Right cardiac atrium (tissue), 5 donors: Measurements from ENCODE around the gene MNDA. TPM values are rescaled to one million over a fixed set of nuclear protein-coding genes. Genes with fewer than 3 reads are reported as not detected.
"Not testable (repeated sequence)": the region's sequence is repeated elsewhere in the genome, so short reads cannot be mapped to it uniquely, and the experiment has no call there.

ENCODE experiments used
- ATAC-seq, 2 donors: fragments of 200-7000 bp; cut with Tn5 transposase; one replicate each; pipeline versions ENCODE4 v1.8.0 to v1.9.1; 2020; ENCODE audit warnings: moderate library complexity in 2 of 2, mild to moderate bottlenecking in 1 of 2
- DNase-seq, 3 donors: peaks; one replicate each; pipeline ENCODE4 v3.0.0-alpha.2; 2020
- H3K27ac ChIP-seq: one replicate; pipeline ENCODE4 v1.5.1; 2013; ENCODE audit warnings: mild to moderate bottlenecking, low read length, control low read depth, moderate library complexity
- H3K27me3 ChIP-seq: one replicate; pipeline ENCODE4 v1.6.1; 2013; ENCODE audit not compliant: control insufficient read depth, insufficient read depth
- H3K4me1 ChIP-seq: one replicate; pipeline ENCODE4 v1.6.1; 2013; ENCODE audit warnings: low read length; ENCODE audit not compliant: control insufficient read depth, insufficient read depth
- H3K4me3 ChIP-seq: one replicate; pipeline ENCODE4 v1.5.1; 2013; ENCODE audit warnings: low read length, control low read depth
- H3K9me3 ChIP-seq: one replicate; pipeline ENCODE4 v1.6.1; 2013; ENCODE audit warnings: low read length; ENCODE audit not compliant: control insufficient read depth
- WGBS: extraction: QIAGEN DNeasy Blood & Tissue Kit; methylation state at CpG from one replicate; pipeline ENCODE4 v1.1.7; 2013; 5-methylcytosine and 5-hydroxymethylcytosine counted together
- intact Hi-C, 4 donors: fragments of 100-400 bp; cut with DNase I; formaldehyde crosslinking; loops; one replicate each; pipeline versions ENCODE4 v1.11.0 to v1.14.0; 2022 to 2023
- polyA plus RNA-seq: library from polyadenylated mRNA; stranded (reverse); fragments of 200-250 nt; gene quantifications from one replicate; pipeline ENCODE4 v1.2.3, GENCODE V29; 2013
- total RNA-seq, 4 donors: library from RNA; stranded (reverse); fragmentation: NEBNext Ultra II Directional; extraction: Animal tissue kit (Norgen Biotek cat#: 25700); gene quantifications; one replicate each; pipeline ENCODE4 v1.2.1, GENCODE V29; 2021
- donor health status: healthy with polysubstance abuse.
- donor health status: DM: no; HTN: yes; CAD: no.
- donor health status: DM: no; HTN: no; CAD: no.
- donor health status: DM: no; HTN: yes; CAD: no; lungs with severe emphysema.
- donor health status: DM: yes; HTN: yes; CAD: no.

MNDA gene
- total and polyA plus RNA-seq, 5 donors, result 0.95 to 6.4 (median 2.9) TPM

GRCh38 chr1:158838660-158839059 is 7.5 kb downstream of the MNDA start:
- H3K4me1 ChIP-seq, result no peaks in the 10 kb centered on the region
- ATAC-seq (no peak), DNase-seq (no peak)
- H3K27me3 ChIP-seq, result no peaks in the 10 kb centered on the region
- no peak overlapping the region for H3K4me3 ChIP-seq
- H3K9me3 ChIP-seq, result no peaks in the 10 kb centered on the region
- no peak overlapping the region for H3K27ac ChIP-seq
- intact Hi-C loops, result no loop called here

GRCh38 chr1:158839566-158839965 is 8.4 kb downstream of the MNDA start:
- no peak for DNase-seq
- WGBS, result 59% methylated on average over 2 of the region's 2 CpGs
- intact Hi-C loops, result no loop called here
- H3K27ac ChIP-seq, result no peak overlapping the region
- H3K27me3 ChIP-seq, result no peaks in the 10 kb centered on the region
- ATAC-seq, result no peak
- H3K4me3 ChIP-seq, result no peak overlapping the region
- no peaks in the 10 kb centered on the region for H3K4me1 ChIP-seq
- no peaks in the 10 kb centered on the region for H3K9me3 ChIP-seq

- ATAC-seq (no peak), DNase-seq (no peak)
- no peaks in the 10 kb centered on the region for H3K27me3 ChIP-seq
- H3K4me3 ChIP-seq, result no peak overlapping the region
- intact Hi-C loops, result no loop called here
- H3K4me1 ChIP-seq, result no peaks in the 10 kb centered on the region
- no peaks in the 10 kb centered on the region for H3K9me3 ChIP-seq
- 62% methylated on average over 5 of the region's 5 CpGs for WGBS
- H3K27ac ChIP-seq, result no peak overlapping the region
These were observed 9.1 kb downstream of the MNDA start for GRCh38 chr1:158840236-158840635.

- no peaks in the 10 kb centered on the region for H3K27me3 ChIP-seq
- WGBS, result 60% methylated on average over 6 of the region's 6 CpGs
- ATAC-seq (no peak), DNase-seq (no peak)
- intact Hi-C loops, result no loop called here
- no peaks in the 10 kb centered on the region for H3K9me3 ChIP-seq
- no peak overlapping the region for H3K4me3 ChIP-seq
- no peak overlapping the region for H3K27ac ChIP-seq
- H3K4me1 ChIP-seq, result no peaks in the 10 kb centered on the region
These were observed 33.4 kb downstream of the MNDA start for GRCh38 chr1:158864595-158864994.

GRCh38 chr1:158870438-158870837 is 39.3 kb downstream of the MNDA start:
- DNase-seq, H3K9me3 ChIP-seq, H3K4me3 ChIP-seq, H3K27ac ChIP-seq, ATAC-seq, H3K4me1 ChIP-seq, H3K27me3 ChIP-seq, intact Hi-C loops: not testable (repeated sequence)
- 88% methylated on average over 5 of the region's 5 CpGs for whole genome bisulfite sequencing

GRCh38 chr1:158873141-158873540 is 42.0 kb downstream of the MNDA start:
- Histone ChIP-seq H3K27ac (no peak overlapping the region), H3K27me3 (no peaks in the 10 kb centered on the region), H3K9me3 (no peaks in the 10 kb centered on the region), H3K4me3 (no peak overlapping the region), H3K4me1 (no peaks in the 10 kb centered on the region)
- WGBS, result 84% methylated on average over 2 of the region's 2 CpGs
- intact Hi-C loops, result no loop called here
- no peak for DNase-seq
- ATAC-seq, result no peak

- intact Hi-C loops, result no loop called here
- peaks cover 2% of the 10 kb centered on the region for H3K9me3 ChIP-seq
- DNase-seq (no peak), ATAC-seq (no peak)
- no peaks in the 10 kb centered on the region for H3K4me1 ChIP-seq
- H3K27ac ChIP-seq, result no peak overlapping the region
- H3K27me3 ChIP-seq, result no peaks in the 10 kb centered on the region
- H3K4me3 ChIP-seq, result no peak overlapping the region
These were observed 62.5 kb downstream of the MNDA start for GRCh38 chr1:158893654-158894053.

GRCh38 chr1:158898722-158899121 is 67.6 kb downstream of the MNDA start:
- intact Hi-C loops, result no loop called here
- H3K9me3 ChIP-seq, result no peaks in the 10 kb centered on the region
- H3K27ac ChIP-seq, result no peak overlapping the region
- ATAC-seq, result no peak
- no peaks in the 10 kb centered on the region for H3K4me1 ChIP-seq
- WGBS, result no CpG with 5 or more reads among the region's 2 CpGs
- H3K27me3 ChIP-seq, result no peaks in the 10 kb centered on the region
- no peak for DNase-seq
- no peak overlapping the region for H3K4me3 ChIP-seq

Other genes with a start within 250 kb of the MNDA start
- gene OR10Z1, start 226.1 kb upstream of the MNDA start, total RNA-seq, result not detected
- gene OR10Z1, start 226.1 kb upstream of the MNDA start, polyA plus RNA-seq, result not detected
- gene SPTA1, start 144.6 kb upstream of the MNDA start, total RNA-seq, result not detected
- gene SPTA1, start 144.6 kb upstream of the MNDA start, polyA plus RNA-seq, result not detected
- not detected for gene OR6K2, start 130.7 kb upstream of the MNDA start, total RNA-seq
- gene OR6K2, start 130.7 kb upstream of the MNDA start, polyA plus RNA-seq, result not detected
- gene OR6K3, start 110.6 kb upstream of the MNDA start, total RNA-seq, result not detected
- gene OR6K3, start 110.6 kb upstream of the MNDA start, polyA plus RNA-seq, result not detected
- gene OR6K6, start 76.6 kb upstream of the MNDA start, total RNA-seq, result not detected
- gene OR6K6, start 76.6 kb upstream of the MNDA start, polyA plus RNA-seq, result not detected
- gene OR6N1, start 59.2 kb upstream of the MNDA start, total RNA-seq, result not detected
- not detected for gene OR6N1, start 59.2 kb upstream of the MNDA start, polyA plus RNA-seq
- gene OR6N2, start 50.1 kb upstream of the MNDA start, total RNA-seq, result not detected
- gene OR6N2, start 50.1 kb upstream of the MNDA start, polyA plus RNA-seq, result not detected
- under 1 TPM in 3 of 4 donors, not detected in 1; 0.56 to 0.66 (median 0.62) TPM for gene PYHIN1, start 100.2 kb downstream of the MNDA start, total RNA-seq
- gene PYHIN1, start 100.2 kb downstream of the MNDA start, polyA plus RNA-seq, result 0.20 TPM
- 10 to 100 TPM; 29.5 to 43.1 (median 34.1) TPM for gene IFI16, start 178.6 kb downstream of the MNDA start, total RNA-seq
- 34.1 TPM for gene IFI16, start 178.6 kb downstream of the MNDA start, polyA plus RNA-seq
- under 1 TPM in 1 of 4 donors, not detected in 3; 0.23 TPM for gene AIM2, start 245.4 kb downstream of the MNDA start, total RNA-seq
- 0.09 TPM for gene AIM2, start 245.4 kb downstream of the MNDA start, polyA plus RNA-seq